Upper lobe of left lung (tissue), 4 donors: ENCODE measurements around the gene RNFT2.

Experiments
- EP300 ChIP-seq, 4 donors: sonication (generic); formaldehyde crosslinking; IDR thresholded peaks; one replicate each; pipeline ENCODE4 v1.5.1; 2017; ENCODE audit warnings: antibody characterized with exemption in 4 of 4, control low read depth in 2 of 4
- TF ChIP-seq, protein P1 (sequence below), 6 experiments: fragments of 450-650 bp in 4 of 6; fragments of 200-600 bp in 2 of 6; sonication (generic) in 2 of 6; IDR thresholded peaks; one replicate each; pipeline ENCODE4 v1.5.1; 2016 to 2019; ENCODE audit warnings: antibody characterized with exemption in 6 of 6

GRCh38 chr12:116694653-116695463, 43.3 kb upstream of the RNFT2 start:
- TF ChIP-seq, protein P1, sequence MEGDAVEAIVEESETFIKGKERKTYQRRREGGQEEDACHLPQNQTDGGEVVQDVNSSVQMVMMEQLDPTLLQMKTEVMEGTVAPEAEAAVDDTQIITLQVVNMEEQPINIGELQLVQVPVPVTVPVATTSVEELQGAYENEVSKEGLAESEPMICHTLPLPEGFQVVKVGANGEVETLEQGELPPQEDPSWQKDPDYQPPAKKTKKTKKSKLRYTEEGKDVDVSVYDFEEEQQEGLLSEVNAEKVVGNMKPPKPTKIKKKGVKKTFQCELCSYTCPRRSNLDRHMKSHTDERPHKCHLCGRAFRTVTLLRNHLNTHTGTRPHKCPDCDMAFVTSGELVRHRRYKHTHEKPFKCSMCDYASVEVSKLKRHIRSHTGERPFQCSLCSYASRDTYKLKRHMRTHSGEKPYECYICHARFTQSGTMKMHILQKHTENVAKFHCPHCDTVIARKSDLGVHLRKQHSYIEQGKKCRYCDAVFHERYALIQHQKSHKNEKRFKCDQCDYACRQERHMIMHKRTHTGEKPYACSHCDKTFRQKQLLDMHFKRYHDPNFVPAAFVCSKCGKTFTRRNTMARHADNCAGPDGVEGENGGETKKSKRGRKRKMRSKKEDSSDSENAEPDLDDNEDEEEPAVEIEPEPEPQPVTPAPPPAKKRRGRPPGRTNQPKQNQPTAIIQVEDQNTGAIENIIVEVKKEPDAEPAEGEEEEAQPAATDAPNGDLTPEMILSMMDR (IDR thresholded peaks at IDR 0.05): no peak
- no peak for TF ChIP-seq EP300 (IDR thresholded peaks at IDR 0.05)
